Spleen (tissue), 11 donors: ENCODE data around the gene SPTLC3. TPM values are rescaled to one million over a fixed set of nuclear protein-coding genes. Genes with fewer than 3 reads are reported as not detected.

ENCODE experiments used
- DNase-seq: peaks from one replicate; pipeline ENCODE4 v3.0.0-alpha.2; 2020
- H3K27ac ChIP-seq, 8 donors: fragments of 200-600 bp; sonication (generic) in 7 of 8; 1 replicate in 4 of 8; 2 replicates in 4 of 8; pipeline versions ENCODE4 v1.5.0 to v1.8.0; 2016 to 2021; ENCODE audit warnings: inconsistent platforms in 4 of 8, mild to moderate bottlenecking in 4 of 8, moderate library complexity in 1 of 8
- H3K27me3 ChIP-seq, 7 donors: fragments of 200-600 bp; sonication (generic) in 6 of 7; replicated peaks in 1 of 7; 1 replicate in 4 of 7; 2 replicates in 3 of 7; pipeline versions ENCODE4 v1.5.0 to v1.8.0; 2016 to 2021; ENCODE audit warnings: inconsistent platforms in 3 of 7, mild to moderate bottlenecking in 1 of 7
- H3K36me3 ChIP-seq, 6 donors: fragments of 200-600 bp; sonication (generic) in 5 of 6; 1 replicate in 4 of 6; 2 replicates in 2 of 6; pipeline versions ENCODE4 v1.5.0 to v1.8.0; 2016 to 2021; ENCODE audit warnings: inconsistent platforms in 2 of 6
- H3K4me1 ChIP-seq, 6 donors: fragments of 200-600 bp; sonication (generic) in 5 of 6; 1 replicate in 3 of 6; 2 replicates in 3 of 6; pipeline versions ENCODE4 v1.5.0 to v1.8.0; 2016 to 2021; ENCODE audit warnings: inconsistent platforms in 3 of 6
- H3K4me3 ChIP-seq, 8 donors: fragments of 200-600 bp; sonication (generic) in 7 of 8; 1 replicate in 4 of 8; 2 replicates in 4 of 8; pipeline versions ENCODE4 v1.5.0 to v1.8.0; 2016 to 2021; ENCODE audit warnings: inconsistent platforms in 4 of 8, mild to moderate bottlenecking in 4 of 8, moderate library complexity in 2 of 8
- H3K9me3 ChIP-seq, 8 donors: fragments of 200-600 bp; sonication (generic) in 7 of 8; 1 replicate in 4 of 8; 2 replicates in 4 of 8; pipeline versions ENCODE4 v1.5.0 to v1.8.0; 2016 to 2021; ENCODE audit warnings: inconsistent platforms in 4 of 8
- CTCF ChIP-seq, 11 experiments: fragments of 200-600 bp in 7 of 11; fragments of 450-650 bp in 4 of 11; sonication (generic) in 4 of 11; IDR thresholded peaks in 8 of 11; conservative IDR thresholded peaks in 3 of 11; 1 replicate in 7 of 11; 2 replicates in 4 of 11; pipeline versions ENCODE4 v1.4.0 to v1.8.0; 2016 to 2021; ENCODE audit warnings: antibody characterized with exemption in 11 of 11, inconsistent platforms in 4 of 11, mild to moderate bottlenecking in 1 of 11
- POLR2A ChIP-seq, 3 donors: fragments of 450-650 bp; IDR thresholded peaks; one replicate each; pipeline ENCODE4 v1.5.1; 2017; ENCODE audit warnings: antibody characterized with exemption in 3 of 3, mild to moderate bottlenecking in 1 of 3
- POLR2AphosphoS5 ChIP-seq, 3 donors: sonication (generic); formaldehyde crosslinking; IDR thresholded peaks; one replicate each; pipeline ENCODE4 v1.5.1; 2017; ENCODE audit warnings: antibody characterized with exemption in 3 of 3
- WGBS, 5 donors: extraction: QIAGEN DNeasy Blood & Tissue Kit in 3 of 5; methylation state at CpG; one replicate each; pipeline versions ENCODE4 v1.1.5 to v1.1.7; 2013 to 2018; 5-methylcytosine and 5-hydroxymethylcytosine counted together
- intact Hi-C: fragments of 100-400 bp; cut with DNase I; formaldehyde crosslinking; loops from one replicate; pipeline ENCODE4 v1.15.0; 2023; ENCODE audit warnings: low total_unique reads
- polyA plus RNA-seq, 3 donors: library from polyadenylated mRNA; stranded (reverse); fragments of 200-250 nt; gene quantifications; one replicate each; pipeline ENCODE4 v1.2.1, GENCODE V29; 2013
- total RNA-seq, 7 donors: library from RNA; depleted of rRNA in 3 of 7; stranded (reverse); fragments of >200 nt in 3 of 7; fragmentation: NEBNext Ultra II Directional in 4 of 7; extraction: Animal tissue kit (Norgen Biotek cat#: 25700) in 4 of 7; gene quantifications; one replicate each; pipeline versions ENCODE4 v1.1.0 to v1.2.1, GENCODE V29; 2016 to 2021
- donor health status: healthy with polysubstance abuse.
- donor health status: DM: no; HTN: no; CAD: no; lungs with moderate emphysema.
- donor health status: DM: no; HTN: no; CAD: no.
- donor health status: Bipolar disorder and iron deficiency.
- donor health status: healthy.
- donor health status: DM: no; HTN: no; CAD: no.
- donor health status: DM: yes; HTN: yes; CAD: no.

SPTLC3 gene
- total and polyA plus RNA-seq, 10 donors, result 0.50 to 12.3 (median 3.7) TPM

DNA sequence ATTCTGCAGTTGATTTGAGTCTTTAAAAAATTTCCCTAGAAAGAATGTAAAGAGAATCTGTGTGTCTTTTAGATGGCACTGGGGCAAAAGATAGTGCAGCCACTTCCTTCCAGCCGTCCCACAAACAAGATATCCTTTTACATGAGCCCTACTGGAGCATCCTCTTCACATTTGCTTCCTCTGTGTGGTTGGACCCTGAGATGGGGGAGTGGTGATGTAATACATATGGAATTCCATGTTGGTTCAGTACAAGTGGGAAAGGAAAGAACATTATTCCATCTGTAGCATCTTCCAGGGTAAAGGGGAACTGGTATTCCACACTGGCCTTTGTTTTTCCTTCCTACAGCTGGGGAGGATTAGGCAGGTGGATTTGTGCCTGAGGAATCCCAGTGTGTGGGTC lies 133.4 kb downstream of the SPTLC3 start:
- intact Hi-C loops, result no loop called here
- H3K27ac ChIP-seq, result no peak overlapping the region
- DNase-seq, result no peak
- no peaks in the 10 kb centered on the region for H3K36me3 ChIP-seq
- no peaks in the 10 kb centered on the region for H3K4me1 ChIP-seq
- 16 to 40% (median 29%) methylated on average over 1 of the region's 1 CpG for whole genome bisulfite sequencing, 5 donors
- H3K4me3 ChIP-seq, result no peak overlapping the region
- peaks cover 0 to 6% (median 0%) of the 10 kb centered on the region in 7 donors for H3K27me3 ChIP-seq
- TF ChIP-seq CTCF (IDR thresholded peaks at IDR 0.05 in 8 of 11, conservative IDR thresholded peaks at IDR 0.05 in 3 of 11) (no peak), POLR2A (IDR thresholded peaks at IDR 0.05) (no peak), POLR2AphosphoS5 (IDR thresholded peaks at IDR 0.05) (no peak)
- no peaks in the 10 kb centered on the region for H3K9me3 ChIP-seq

- WGBS, 5 donors, result 36 to 83% (median 62%) methylated on average over 8 of the region's 8 CpGs
- no peak for TF ChIP-seq CTCF (IDR thresholded peaks at IDR 0.05 in 8 of 11, conservative IDR thresholded peaks at IDR 0.05 in 3 of 11)
- intact Hi-C loops, result no loop called here
- Histone ChIP-seq H3K4me3 (no peak overlapping the region), H3K27me3 (peaks cover 0 to 4% (median 0%) of the 10 kb centered on the region in 7 donors), H3K36me3 (no peaks in the 10 kb centered on the region), H3K27ac (peak overlapping the region in 4 of 8 donors; percentile 37 to 54 (median 42)), H3K4me1 (no peaks in the 10 kb centered on the region), H3K9me3 (no peaks in the 10 kb centered on the region)
- DNase-seq, result no peak
Measured at GRCh38 chr20:13147071-13147963, 138.5 kb downstream of the SPTLC3 start.

GRCh38 chr20:13147971-13148370 lies 139.2 kb downstream of the SPTLC3 start:
- Histone ChIP-seq H3K9me3 (no peaks in the 10 kb centered on the region), H3K27ac (peak overlapping the region in 3 of 8 donors; percentile 37 to 54 (median 43)), H3K4me1 (no peaks in the 10 kb centered on the region), H3K27me3 (peaks cover 0 to 4% (median 0%) of the 10 kb centered on the region in 7 donors), H3K4me3 (no peak overlapping the region), H3K36me3 (no peaks in the 10 kb centered on the region)
- WGBS, 5 donors, result 76 to 92% (median 91%) methylated on average over 3 of the region's 3 CpGs
- no peak for DNase-seq
- no peak for TF ChIP-seq POLR2AphosphoS5 (IDR thresholded peaks at IDR 0.05)
- TF ChIP-seq POLR2A (IDR thresholded peaks at IDR 0.05), result no peak
- intact Hi-C loops, result no loop called here

GRCh38 chr20:13148402-13148801 lies 139.6 kb downstream of the SPTLC3 start:
- H3K27ac ChIP-seq, result peak overlapping the region in 1 of 8 donors; percentile 37
- no peak overlapping the region for H3K4me3 ChIP-seq
- no peaks in the 10 kb centered on the region for H3K9me3 ChIP-seq
- WGBS, 5 donors, result 82 to 90% (median 88%) methylated on average over 4 of the region's 4 CpGs
- DNase-seq, result no peak
- no peaks in the 10 kb centered on the region for H3K4me1 ChIP-seq
- no peak for TF ChIP-seq POLR2AphosphoS5 (IDR thresholded peaks at IDR 0.05)
- TF ChIP-seq POLR2A (IDR thresholded peaks at IDR 0.05), result no peak
- no peak for TF ChIP-seq CTCF (IDR thresholded peaks at IDR 0.05 in 8 of 11, conservative IDR thresholded peaks at IDR 0.05 in 3 of 11)
- no peaks in the 10 kb centered on the region for H3K36me3 ChIP-seq
- intact Hi-C loops, result no loop called here
- H3K27me3 ChIP-seq, result peaks cover 0 to 4% (median 0%) of the 10 kb centered on the region in 7 donors
